Upper lobe of left lung (tissue), 4 donors: Measurements from ENCODE around the gene PRKCE.

ENCODE experiments used
- EP300 ChIP-seq, 4 donors: sonication (generic); formaldehyde crosslinking; IDR thresholded peaks; one replicate each; pipeline ENCODE4 v1.5.1; 2017; ENCODE audit warnings: antibody characterized with exemption in 4 of 4, control low read depth in 2 of 4
- TF ChIP-seq, protein P1 (sequence below), 6 experiments: fragments of 450-650 bp in 4 of 6; fragments of 200-600 bp in 2 of 6; sonication (generic) in 2 of 6; IDR thresholded peaks; one replicate each; pipeline ENCODE4 v1.5.1; 2016 to 2019; ENCODE audit warnings: antibody characterized with exemption in 6 of 6

- TF ChIP-seq, protein P1, sequence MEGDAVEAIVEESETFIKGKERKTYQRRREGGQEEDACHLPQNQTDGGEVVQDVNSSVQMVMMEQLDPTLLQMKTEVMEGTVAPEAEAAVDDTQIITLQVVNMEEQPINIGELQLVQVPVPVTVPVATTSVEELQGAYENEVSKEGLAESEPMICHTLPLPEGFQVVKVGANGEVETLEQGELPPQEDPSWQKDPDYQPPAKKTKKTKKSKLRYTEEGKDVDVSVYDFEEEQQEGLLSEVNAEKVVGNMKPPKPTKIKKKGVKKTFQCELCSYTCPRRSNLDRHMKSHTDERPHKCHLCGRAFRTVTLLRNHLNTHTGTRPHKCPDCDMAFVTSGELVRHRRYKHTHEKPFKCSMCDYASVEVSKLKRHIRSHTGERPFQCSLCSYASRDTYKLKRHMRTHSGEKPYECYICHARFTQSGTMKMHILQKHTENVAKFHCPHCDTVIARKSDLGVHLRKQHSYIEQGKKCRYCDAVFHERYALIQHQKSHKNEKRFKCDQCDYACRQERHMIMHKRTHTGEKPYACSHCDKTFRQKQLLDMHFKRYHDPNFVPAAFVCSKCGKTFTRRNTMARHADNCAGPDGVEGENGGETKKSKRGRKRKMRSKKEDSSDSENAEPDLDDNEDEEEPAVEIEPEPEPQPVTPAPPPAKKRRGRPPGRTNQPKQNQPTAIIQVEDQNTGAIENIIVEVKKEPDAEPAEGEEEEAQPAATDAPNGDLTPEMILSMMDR (IDR thresholded peaks at IDR 0.05), result no peak
- TF ChIP-seq EP300 (IDR thresholded peaks at IDR 0.05), result no peak
Observed at GRCh38 chr2:45895241-45895861, 243.9 kb downstream of the PRKCE start.
